H1 (cell line): Measurements from ENCODE around the gene JUN. TPM values are rescaled to one million over a fixed set of nuclear protein-coding genes. Genes with fewer than 3 reads are reported as not detected.

Experiments
- ATF2 ChIP-seq: IDR thresholded peaks from 2 replicates; pipeline ENCODE4 v1.6.1; 2012; ENCODE audit warnings: low read length, inconsistent platforms
- KDM5A ChIP-seq: fragments of 200-600 bp; IDR thresholded peaks from 2 replicates; pipeline ENCODE4 v1.7.1; 2012; ENCODE audit warnings: mild to moderate bottlenecking, low read length, inconsistent platforms, mixed read lengths
- POLR2AphosphoS5 ChIP-seq: IDR thresholded peaks from 2 replicates; pipeline ENCODE4 v1.6.1; 2011; ENCODE audit warnings: low read depth, low read length
- SP2 ChIP-seq: IDR thresholded peaks from 2 replicates; pipeline ENCODE4 v1.6.1; 2012; ENCODE audit warnings: mild to moderate bottlenecking, low read length, inconsistent platforms
- polyA plus RNA-seq, 7 experiments: library from polyadenylated mRNA; depleted of rRNA in 3 of 7; stranded (reverse) in 5 of 7; unstranded in 2 of 7; fragments of >200 nt in 5 of 7; fragments of 200-250 nt in 2 of 7; gene quantifications; 1 replicate in 5 of 7; 2 replicates in 1 of 7; 4 replicates in 1 of 7; pipeline versions ENCODE4 v1.2.1 to v1.2.3, GENCODE V29; 2011 to 2013; ENCODE audit warnings: missing spikeins in 2 of 7, mixed read lengths in 2 of 7
- total RNA-seq: library from RNA; stranded (reverse); fragmentation: NEBNext Ultra II Directional; extraction: Animal tissue kit (Norgen Biotek cat#: 25700); gene quantifications from 2 replicates; pipeline ENCODE4 v1.2.1, GENCODE V29; 2021

The JUN gene
- total and polyA plus RNA-seq, 2 of the 8 experiments (the other 6 are each of a cell fraction or from before 2014, with no cell fraction given): 4.4 to 10.9 TPM

- TF ChIP-seq KDM5A: no peak
- TF ChIP-seq POLR2AphosphoS5: no peak
- TF ChIP-seq ATF2: no peak
- TF ChIP-seq SP2: no peak
Measured at GRCh38 chr1:58755468-58755872, 28.4 kb downstream of the JUN start (continued).
